PC-9 (cell line): Measurements from ENCODE around the gene MYO10. TPM values are rescaled to one million over a fixed set of nuclear protein-coding genes. Genes with fewer than 3 reads are reported as not detected.

Experiments
- BruUV-seq: library from RNA; stranded (reverse); fragments of 400-500 nt; replicated peaks from 2 replicates; lab custom pipeline; 2021; lab: Mats Ljungman, UMichigan
- CTCF ChIA-PET: fragments of 300-600 bp; sonication (Branson Sonifier 250); formaldehyde crosslinking; loops from one replicate; lab custom pipeline; 2022; ENCODE audit warnings: antibody characterized with exemption; lab: Charles Lee
- POLR2A ChIA-PET: fragments of 300-600 bp; sonication (Branson Sonifier 250); formaldehyde crosslinking; loops from one replicate; lab custom pipeline; 2022; ENCODE audit warnings: antibody characterized with exemption; ENCODE audit not compliant: unreplicated experiment; lab: Charles Lee
- DNase-seq, 2 experiments: peaks; one replicate each; pipeline versions ENCODE4 v3.0.0 to v3.0.0-alpha.2; 2015 to 2022; ENCODE audit warnings: mixed read lengths in 1 of 2
- H2AFZ ChIP-seq: fragments of 200-600 bp; sonication (generic); 2 replicates; pipeline ENCODE4 v1.8.1; 2017; ENCODE audit warnings: antibody characterized with exemption
- H3F3A ChIP-seq: fragments of 200-600 bp; sonication (generic); 2 replicates; pipeline ENCODE4 v1.8.1; 2017; ENCODE audit warnings: antibody characterized with exemption, mild to moderate bottlenecking, low read depth; ENCODE audit not compliant: insufficient read depth
- H3K27ac ChIP-seq: fragments of 200-600 bp; sonication (generic); 2 replicates; pipeline ENCODE4 v1.6.1; 2016; ENCODE audit warnings: mixed run types
- H3K27me3 ChIP-seq: fragments of 200-600 bp; sonication (generic); 2 replicates; pipeline ENCODE4 v1.6.1; 2016; ENCODE audit warnings: low read depth, mixed run types; ENCODE audit not compliant: insufficient read depth
- H3K36me3 ChIP-seq: fragments of 200-600 bp; sonication (generic); 2 replicates; pipeline ENCODE4 v1.6.1; 2016; ENCODE audit warnings: low read depth, mixed run types
- H3K4me1 ChIP-seq: fragments of 200-600 bp; sonication (generic); replicated peaks from 2 replicates; pipeline ENCODE4 v1.6.1; 2016; ENCODE audit warnings: mixed run types; ENCODE audit not compliant: insufficient read depth
- H3K4me2 ChIP-seq: fragments of 200-600 bp; sonication (generic); 2 replicates; pipeline ENCODE4 v1.6.1; 2017; ENCODE audit warnings: mixed run types
- H3K4me3 ChIP-seq: fragments of 200-600 bp; sonication (generic); 2 replicates; pipeline ENCODE4 v1.6.1; 2016; ENCODE audit warnings: mixed run types
- H3K79me2 ChIP-seq: fragments of 200-600 bp; sonication (generic); 2 replicates; pipeline ENCODE4 v1.6.1; 2017; ENCODE audit warnings: low read depth, mixed run types
- H3K9me2 ChIP-seq: fragments of 200-600 bp; sonication (generic); 2 replicates; pipeline ENCODE4 v1.8.1; 2017; ENCODE audit warnings: mild to moderate bottlenecking; ENCODE audit not compliant: insufficient read depth
- H3K9me3 ChIP-seq: fragments of 200-600 bp; sonication (generic); 2 replicates; pipeline ENCODE4 v1.8.1; 2016; ENCODE audit warnings: low read depth; ENCODE audit not compliant: insufficient read depth
- H4K20me1 ChIP-seq: fragments of 200-600 bp; sonication (generic); 2 replicates; pipeline ENCODE4 v1.8.1; 2017; ENCODE audit not compliant: insufficient read depth
- EZH2 ChIP-seq: fragments of 200-600 bp; sonication (generic); IDR thresholded peaks from 2 replicates; pipeline ENCODE4 v1.8.0; 2017; ENCODE audit warnings: antibody characterized with exemption, low read depth
- intact Hi-C: fragments of 100-400 bp; cut with micrococcal nuclease; formaldehyde crosslinking; loops from one replicate; pipeline ENCODE4 v1.10.0; 2022; ENCODE audit not compliant: unreplicated experiment
- total RNA-seq: library from RNA; stranded (reverse); gene quantifications from 2 replicates; pipeline ENCODE4 v1.2.3, GENCODE V29; 2021
- TF ChIP-seq, protein P1 (sequence below): fragments of 200-600 bp; sonication (generic); conservative IDR thresholded peaks from 2 replicates; pipeline ENCODE4 v1.6.1; 2017; ENCODE audit warnings: mixed run types, antibody characterized with exemption, mild to moderate bottlenecking, moderate library complexity

Gene MYO10
- total RNA-seq, 1 experiment from 2014 or later = 92.8 TPM

DNA sequence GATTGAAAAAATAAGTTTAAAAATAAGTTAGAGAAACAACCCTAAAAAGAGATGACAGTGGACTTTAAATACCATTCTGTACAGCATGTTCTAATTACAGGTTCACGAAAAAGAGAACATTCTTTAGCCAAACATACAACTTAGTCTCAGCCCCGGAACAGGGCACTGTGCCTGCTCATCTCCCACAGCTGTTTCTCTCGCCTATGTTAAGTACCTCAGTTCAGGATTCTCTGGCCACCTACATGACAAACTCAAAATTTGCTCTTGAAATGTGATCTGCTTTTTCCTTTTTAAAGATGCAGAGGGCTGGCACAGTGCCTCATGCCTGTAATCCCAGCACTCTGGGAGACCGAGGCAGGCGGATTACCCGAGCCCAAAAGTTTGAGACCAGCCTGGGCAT is 52.3 kb downstream of the MYO10 start:
- no peaks in the 10 kb centered on the region for H3K9me2 ChIP-seq
- H3K27me3 ChIP-seq = no peaks in the 10 kb centered on the region
- no peaks in the 10 kb centered on the region for H3K9me3 ChIP-seq
- H3K79me2 ChIP-seq = peaks cover 85% of the 10 kb centered on the region
- ChIA-PET POLR2A (no interaction called here), CTCF (no interaction called here)
- no peaks in the 10 kb centered on the region for H3K36me3 ChIP-seq
- BruUV-seq = no TSS peak
- H3K4me3 ChIP-seq = no peak overlapping the region
- H4K20me1 ChIP-seq = no peaks in the 10 kb centered on the region
- no peak overlapping the region for H3K27ac ChIP-seq
- peaks cover 17% of the 10 kb centered on the region for H3F3A ChIP-seq
- TF ChIP-seq EZH2 = no peak
- TF ChIP-seq, protein P1, sequence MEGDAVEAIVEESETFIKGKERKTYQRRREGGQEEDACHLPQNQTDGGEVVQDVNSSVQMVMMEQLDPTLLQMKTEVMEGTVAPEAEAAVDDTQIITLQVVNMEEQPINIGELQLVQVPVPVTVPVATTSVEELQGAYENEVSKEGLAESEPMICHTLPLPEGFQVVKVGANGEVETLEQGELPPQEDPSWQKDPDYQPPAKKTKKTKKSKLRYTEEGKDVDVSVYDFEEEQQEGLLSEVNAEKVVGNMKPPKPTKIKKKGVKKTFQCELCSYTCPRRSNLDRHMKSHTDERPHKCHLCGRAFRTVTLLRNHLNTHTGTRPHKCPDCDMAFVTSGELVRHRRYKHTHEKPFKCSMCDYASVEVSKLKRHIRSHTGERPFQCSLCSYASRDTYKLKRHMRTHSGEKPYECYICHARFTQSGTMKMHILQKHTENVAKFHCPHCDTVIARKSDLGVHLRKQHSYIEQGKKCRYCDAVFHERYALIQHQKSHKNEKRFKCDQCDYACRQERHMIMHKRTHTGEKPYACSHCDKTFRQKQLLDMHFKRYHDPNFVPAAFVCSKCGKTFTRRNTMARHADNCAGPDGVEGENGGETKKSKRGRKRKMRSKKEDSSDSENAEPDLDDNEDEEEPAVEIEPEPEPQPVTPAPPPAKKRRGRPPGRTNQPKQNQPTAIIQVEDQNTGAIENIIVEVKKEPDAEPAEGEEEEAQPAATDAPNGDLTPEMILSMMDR = no peak
- no peak overlapping the region for H3K4me2 ChIP-seq
- H3K4me1 ChIP-seq = peaks cover 33% of the 10 kb centered on the region
- no peak overlapping the region for H2AFZ ChIP-seq
- DNase-seq = no peak
- intact Hi-C loops = no loop called here

DNA sequence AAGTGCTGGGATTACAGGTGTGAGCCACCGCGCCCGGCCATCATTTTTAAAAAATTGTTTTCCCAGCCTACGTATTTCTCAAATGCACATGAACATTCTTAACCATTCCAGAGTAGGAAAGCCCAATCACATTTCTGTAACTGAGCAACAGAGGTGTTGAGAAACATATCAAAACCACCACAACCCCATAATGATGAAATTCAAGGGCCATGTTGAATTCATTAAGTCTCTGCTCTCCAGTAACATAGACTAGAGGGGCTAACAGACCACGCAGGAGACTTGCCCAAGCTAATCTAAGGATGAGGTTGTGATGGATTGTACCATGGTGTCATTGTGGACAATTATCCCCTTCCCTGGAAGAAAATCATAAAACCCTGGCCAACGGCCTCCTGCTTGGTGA is 52.9 kb downstream of the MYO10 start:
- no peaks in the 10 kb centered on the region for H3K27me3 ChIP-seq
- H2AFZ ChIP-seq = no peak overlapping the region
- H4K20me1 ChIP-seq = no peaks in the 10 kb centered on the region
- H3K4me3 ChIP-seq = no peak overlapping the region
- TF ChIP-seq, protein P1 = no peak
- TF ChIP-seq EZH2 = no peak
- H3K79me2 ChIP-seq = peaks cover 80% of the 10 kb centered on the region
- H3K9me2 ChIP-seq = no peaks in the 10 kb centered on the region
- BruUV-seq = no TSS peak
- no peaks in the 10 kb centered on the region for H3K36me3 ChIP-seq
- no peak for DNase-seq
- ChIA-PET CTCF (no interaction called here), POLR2A (interaction anchor here (0.5 kb wide), 1 partner anchor 51 kb away, joined by 3 read pairs; no protein-coding TSS in a partner anchor)
- no peak overlapping the region for H3K4me2 ChIP-seq
- intact Hi-C loops = no loop called here
- H3K4me1 ChIP-seq = peaks cover 26% of the 10 kb centered on the region
- H3K9me3 ChIP-seq = no peaks in the 10 kb centered on the region
- H3F3A ChIP-seq = peaks cover 11% of the 10 kb centered on the region
- H3K27ac ChIP-seq = no peak overlapping the region

DNA sequence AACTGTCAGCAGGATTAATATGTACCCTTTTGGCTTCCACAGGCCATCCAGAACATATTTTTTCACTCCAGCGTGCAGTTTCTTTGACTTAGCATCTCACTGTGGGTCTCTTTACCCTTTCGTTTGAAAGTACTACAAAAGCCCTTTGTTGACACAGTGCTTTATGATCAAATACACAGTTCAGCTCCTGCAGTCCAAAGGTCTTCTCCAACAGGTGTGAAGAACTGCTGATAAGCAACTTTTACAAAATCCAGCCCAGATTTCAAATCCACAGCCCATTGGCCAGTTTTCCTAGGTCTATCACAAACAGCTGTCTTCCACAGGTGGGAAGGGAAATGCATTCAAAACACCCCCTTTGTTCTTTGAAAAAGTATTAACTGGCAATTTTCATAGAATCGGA is 54.8 kb downstream of the MYO10 start:
- no peak for DNase-seq
- Histone ChIP-seq H3K27ac (no peak overlapping the region), H3K36me3 (no peaks in the 10 kb centered on the region), H3K4me3 (no peak overlapping the region), H3K79me2 (peaks cover 72% of the 10 kb centered on the region), H3K4me2 (no peak overlapping the region), H3K4me1 (peaks cover 24% of the 10 kb centered on the region), H3K9me3 (no peaks in the 10 kb centered on the region), H2AFZ (no peak overlapping the region), H4K20me1 (no peaks in the 10 kb centered on the region), H3K9me2 (no peaks in the 10 kb centered on the region), H3K27me3 (no peaks in the 10 kb centered on the region), H3F3A (peaks cover 9% of the 10 kb centered on the region)
- CTCF ChIA-PET = interaction anchor here (0.7 kb wide), 1 partner anchor 251 kb away, joined by 3 read pairs; no protein-coding TSS in a partner anchor
- intact Hi-C loops = no loop called here
- POLR2A ChIA-PET = no interaction called here
- no peak for TF ChIP-seq EZH2
- TF ChIP-seq, protein P1 = no peak
- BruUV-seq = no TSS peak
